Duodenal mucosa (tissue), 2 donors: ENCODE measurements around the gene ANKRD11.
"Not testable (repeated sequence)": the region's sequence is repeated elsewhere in the genome, so short reads cannot be mapped to it uniquely, and the experiment has no call there.

Experiments
- H3K27ac ChIP-seq: one replicate; pipeline ENCODE4 v1.7.0; 2013; ENCODE audit warnings: low read depth, low read length
- H3K27me3 ChIP-seq, 2 donors: one replicate each; pipeline ENCODE4 v1.7.0; 2013; ENCODE audit warnings: low read length in 2 of 2, control low read depth in 1 of 2; ENCODE audit not compliant: insufficient read depth in 2 of 2, control insufficient read depth in 1 of 2
- H3K36me3 ChIP-seq, 2 donors: one replicate each; pipeline ENCODE4 v1.7.0; 2013; ENCODE audit warnings: low read length in 2 of 2, control low read depth in 1 of 2; ENCODE audit not compliant: insufficient read depth in 2 of 2, control insufficient read depth in 1 of 2
- H3K4me1 ChIP-seq, 2 donors: one replicate each; pipeline ENCODE4 v1.7.0; 2013; ENCODE audit warnings: low read length in 2 of 2, control low read depth in 1 of 2; ENCODE audit not compliant: insufficient read depth in 2 of 2, control insufficient read depth in 1 of 2
- H3K4me3 ChIP-seq, 2 donors: one replicate each; pipeline ENCODE4 v1.7.0; 2013; ENCODE audit warnings: low read length in 2 of 2, low read depth in 1 of 2
- H3K9ac ChIP-seq, 2 donors: one replicate each; pipeline ENCODE4 v1.7.0; 2013; ENCODE audit warnings: low read length in 2 of 2, low read depth in 1 of 2
- H3K9me3 ChIP-seq, 2 donors: one replicate each; pipeline ENCODE4 v1.7.0; 2013; ENCODE audit warnings: low read length in 2 of 2, control low read depth in 1 of 2; ENCODE audit not compliant: control insufficient read depth in 1 of 2

The ANKRD11 gene

DNA sequence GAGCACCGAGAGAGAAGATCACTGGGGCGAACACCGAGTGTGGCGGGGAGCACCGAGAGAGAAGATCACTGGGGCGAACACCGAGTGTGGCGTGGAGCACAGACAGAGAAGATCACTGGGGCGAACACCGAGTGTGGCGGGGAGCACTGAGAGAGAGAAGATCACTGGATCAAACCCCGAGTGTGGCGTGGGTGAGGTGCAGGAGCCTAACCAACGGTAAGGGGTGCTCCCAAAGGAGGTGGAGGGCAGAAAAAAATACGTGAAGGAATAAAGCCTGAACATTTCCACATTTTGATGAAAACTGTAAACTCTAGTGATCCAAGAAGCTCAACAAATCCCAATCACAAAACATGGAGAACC, 100.2 kb downstream of the ANKRD11 start:
- H3K9me3 ChIP-seq, H3K27ac ChIP-seq, H3K4me3 ChIP-seq, H3K27me3 ChIP-seq, H3K9ac ChIP-seq, H3K36me3 ChIP-seq: not testable (repeated sequence)
- H3K4me1 ChIP-seq, result peaks cover 14 to 20% of the 10 kb centered on the region in 2 donors

GRCh38 chr16:89389504-89390223, 100.7 kb downstream of the ANKRD11 start:
- H3K9me3 ChIP-seq, H3K4me3 ChIP-seq, H3K27ac ChIP-seq, H3K36me3 ChIP-seq, H3K9ac ChIP-seq, H3K27me3 ChIP-seq: not testable (repeated sequence)
- H3K4me1 ChIP-seq, result peaks cover 11 to 14% of the 10 kb centered on the region in 2 donors

- Histone ChIP-seq H3K9ac (no peak overlapping the region), H3K4me1 (peaks cover 13 to 16% of the 10 kb centered on the region in 2 donors), H3K27ac (no peak overlapping the region), H3K36me3 (peaks cover 0 to 7% of the 10 kb centered on the region in 2 donors), H3K9me3 (no peaks in the 10 kb centered on the region), H3K27me3 (no peaks in the 10 kb centered on the region), H3K4me3 (no peak overlapping the region)
Measured at GRCh38 chr16:89388536-89388935, 101.8 kb downstream of the ANKRD11 start.

DNA sequence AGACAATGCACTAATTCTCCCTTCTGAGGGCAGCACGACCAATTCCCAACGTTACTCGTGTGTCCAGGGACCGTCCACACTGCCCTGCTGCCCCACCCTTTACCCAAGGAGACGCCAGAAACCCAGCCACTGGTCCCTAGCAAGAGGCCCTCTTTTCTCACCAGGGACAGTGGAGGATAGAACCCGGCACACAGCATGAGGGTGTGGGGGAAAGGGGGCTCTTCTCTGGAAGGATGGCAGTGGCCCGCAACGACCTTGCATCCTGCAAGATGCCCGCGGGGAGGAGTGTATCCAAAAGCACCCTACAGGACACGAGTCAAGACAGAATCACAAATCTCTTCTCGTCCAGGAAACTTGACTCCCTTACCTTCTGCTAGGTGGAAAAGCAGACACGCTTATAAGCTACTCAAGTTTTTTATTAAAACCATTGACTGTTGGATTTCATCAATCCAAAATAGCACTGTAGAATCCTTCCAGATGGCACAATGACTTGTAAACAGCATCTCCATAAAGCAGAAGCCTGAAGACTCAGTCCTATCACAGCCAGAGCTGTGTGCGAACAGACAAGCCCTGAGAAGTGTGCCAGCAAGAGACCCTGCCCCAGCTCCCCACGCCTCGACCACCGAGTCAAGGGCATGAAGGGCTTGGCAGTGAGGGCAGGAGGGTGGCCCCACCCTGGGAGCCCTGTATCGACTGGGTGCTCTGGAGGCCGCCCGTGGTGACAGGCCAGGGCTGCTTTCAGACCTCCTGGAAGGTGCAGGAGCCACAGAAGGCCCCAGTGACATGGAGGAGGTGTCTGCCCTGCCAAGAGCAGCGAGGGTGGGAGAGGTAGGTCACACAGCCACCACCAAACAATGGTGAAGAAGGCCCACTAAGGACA, 103.8 kb downstream of the ANKRD11 start:
- Histone ChIP-seq H3K4me1 (peaks cover 24 to 30% of the 10 kb centered on the region in 2 donors), H3K9me3 (no peaks in the 10 kb centered on the region), H3K27me3 (no peaks in the 10 kb centered on the region), H3K9ac (no peak overlapping the region), H3K27ac (no peak overlapping the region), H3K4me3 (no peak overlapping the region), H3K36me3 (peaks cover 0 to 3% of the 10 kb centered on the region in 2 donors)

DNA sequence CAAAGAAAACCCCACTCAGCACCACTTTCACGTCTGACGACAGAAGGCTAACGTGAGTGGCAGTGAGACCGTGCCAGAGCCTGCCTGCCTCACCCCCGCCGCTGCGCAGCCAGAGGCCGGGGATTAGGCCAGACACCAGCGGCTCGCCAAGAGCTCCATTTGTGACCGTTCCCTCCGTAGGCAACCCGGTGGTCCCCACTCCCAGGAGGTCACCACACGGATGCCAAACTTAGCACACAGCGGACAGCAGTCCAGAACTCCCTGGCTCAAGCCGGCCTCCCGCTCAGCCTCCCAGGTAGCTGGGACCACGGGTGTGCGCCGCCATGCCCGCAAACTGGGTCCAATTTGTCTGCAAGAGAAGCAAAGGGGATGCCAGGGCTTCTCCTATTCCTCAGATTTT, 104.6 kb downstream of the ANKRD11 start:
- peaks cover 0 to 3% of the 10 kb centered on the region in 2 donors for H3K36me3 ChIP-seq
- no peak overlapping the region for H3K9ac ChIP-seq
- H3K9me3 ChIP-seq, result no peaks in the 10 kb centered on the region
- H3K4me1 ChIP-seq, result peaks cover 24 to 33% of the 10 kb centered on the region in 2 donors
- no peak overlapping the region for H3K4me3 ChIP-seq
- H3K27ac ChIP-seq, result no peak overlapping the region
- no peaks in the 10 kb centered on the region for H3K27me3 ChIP-seq

DNA sequence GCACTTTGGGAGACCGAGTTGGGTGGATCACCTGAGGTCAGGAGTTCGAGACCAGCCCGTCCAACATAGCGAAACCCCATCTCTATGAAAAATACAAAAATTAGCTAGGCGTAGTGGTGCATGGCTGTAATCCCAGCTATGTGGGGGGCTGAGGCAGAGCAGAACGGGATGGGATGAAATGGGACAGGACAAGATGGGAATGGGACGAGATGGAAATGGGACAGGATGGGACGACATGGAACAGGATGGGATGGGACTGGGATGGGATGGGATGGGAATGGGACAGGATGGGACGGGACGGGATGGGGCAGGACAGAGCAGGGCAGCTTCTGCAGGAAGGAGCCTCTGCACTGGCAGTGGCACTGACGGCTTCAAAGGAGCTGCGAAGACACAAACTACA, 106.1 kb downstream of the ANKRD11 start:
- Histone ChIP-seq H3K27ac (no peak overlapping the region), H3K9ac (no peak overlapping the region), H3K9me3 (no peaks in the 10 kb centered on the region), H3K4me3 (no peak overlapping the region), H3K27me3 (no peaks in the 10 kb centered on the region), H3K36me3 (peaks cover 0 to 3% of the 10 kb centered on the region in 2 donors), H3K4me1 (peaks cover 24 to 33% of the 10 kb centered on the region in 2 donors)

- Histone ChIP-seq H3K27me3 (no peaks in the 10 kb centered on the region), H3K9me3 (no peaks in the 10 kb centered on the region), H3K4me3 (peak overlapping the region; percentile 28 to 58), H3K4me1 (peaks cover 24 to 33% of the 10 kb centered on the region in 2 donors), H3K27ac (no peak overlapping the region), H3K36me3 (peaks cover 0 to 3% of the 10 kb centered on the region in 2 donors), H3K9ac (peak overlapping the region in 1 of 2 donors; percentile 30)
Measured at GRCh38 chr16:89383095-89384003, 107.0 kb downstream of the ANKRD11 start.

GRCh38 chr16:89382555-89382954, 107.8 kb downstream of the ANKRD11 start:
- H3K4me1 ChIP-seq, result peaks cover 24 to 33% of the 10 kb centered on the region in 2 donors
- H3K9me3 ChIP-seq, result not testable (repeated sequence)

DNA sequence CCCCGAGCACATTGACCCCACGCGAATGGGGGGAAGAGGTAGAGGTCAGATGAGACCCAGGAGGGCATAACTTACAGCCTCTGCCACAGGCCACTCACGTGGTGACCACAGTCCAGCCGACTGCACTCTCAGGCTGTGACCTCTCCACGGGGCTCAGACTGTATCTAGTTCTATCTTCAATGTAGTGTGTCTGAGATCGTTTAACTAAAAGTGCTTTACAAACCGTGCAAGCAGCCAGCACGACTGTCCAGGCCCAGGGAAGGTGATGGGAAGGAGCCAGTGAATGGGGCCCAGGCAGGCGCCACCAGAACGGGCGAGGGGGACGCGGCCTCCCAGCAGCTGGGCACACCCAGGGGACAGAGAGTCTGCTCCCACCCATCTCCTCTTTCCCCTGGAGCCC, 108.6 kb downstream of the ANKRD11 start:
- no peaks in the 10 kb centered on the region for H3K27me3 ChIP-seq
- H3K9ac ChIP-seq, result no peak overlapping the region
- H3K4me3 ChIP-seq, result no peak overlapping the region
- peaks cover 0 to 2% of the 10 kb centered on the region in 2 donors for H3K9me3 ChIP-seq
- peaks cover 0 to 3% of the 10 kb centered on the region in 2 donors for H3K36me3 ChIP-seq
- no peak overlapping the region for H3K27ac ChIP-seq
- H3K4me1 ChIP-seq, result peaks cover 28 to 33% of the 10 kb centered on the region in 2 donors

More at GRCh38 chr16:89382555-89382954, 107.8 kb downstream of the ANKRD11 start:
- H3K36me3 ChIP-seq, H3K27me3 ChIP-seq, H3K27ac ChIP-seq: not testable (repeated sequence)
- Histone ChIP-seq H3K9ac (peak overlapping the region in 1 of 2 donors; percentile 30), H3K4me3 (peak overlapping the region in 1 of 2 donors; percentile 28)
